WTC11 (cell line): ENCODE measurements around the gene FAM107B. TPM values are rescaled to one million over a fixed set of nuclear protein-coding genes. Genes with fewer than 3 reads are reported as not detected.

Experiments
- ATAC-seq: fragments of 200-7000 bp; cut with Tn5 transposase; 2 replicates; pipeline ENCODE4 v1.10.0; 2021; ENCODE audit warnings: mild to moderate bottlenecking, moderate library complexity
- CTCF ChIA-PET: fragments of 300-600 bp; sonication (Branson Sonifier 250); formaldehyde crosslinking; loops from one replicate; lab custom pipeline; 2021; ENCODE audit warnings: antibody characterized with exemption; lab: Charles Lee
- POLR2A ChIA-PET: fragments of 350-600 bp; sonication (Branson Sonifier 250); formaldehyde crosslinking; loops from one replicate; lab custom pipeline; 2021; ENCODE audit warnings: antibody characterized with exemption; lab: Charles Lee
- DNase-seq: peaks from one replicate; pipeline ENCODE4 v3.0.0; 2021; ENCODE audit warnings: low spot score
- H3K27ac Mint-ChIP-seq: 2 replicates; pipeline ENCODE4 v1.8.0; 2021; ENCODE audit warnings: mixed read lengths
- H3K27me3 Mint-ChIP-seq: 2 replicates; pipeline ENCODE4 v1.8.0; 2021; ENCODE audit warnings: low read depth, mild to moderate bottlenecking, moderate library complexity, mixed read lengths
- H3K36me3 Mint-ChIP-seq: 2 replicates; pipeline ENCODE4 v1.8.0; 2021; ENCODE audit warnings: mixed read lengths
- H3K4me1 Mint-ChIP-seq: 2 replicates; pipeline ENCODE4 v1.8.0; 2022; ENCODE audit warnings: mixed read lengths
- H3K4me3 Mint-ChIP-seq: 2 replicates; pipeline ENCODE4 v1.8.0; 2021; ENCODE audit warnings: mild to moderate bottlenecking, moderate library complexity, mixed read lengths
- H3K9me3 Mint-ChIP-seq: 2 replicates; pipeline ENCODE4 v1.8.0; 2021; ENCODE audit warnings: mixed read lengths
- ATF3 ChIP-seq: sonication (generic); formaldehyde crosslinking; conservative IDR thresholded peaks from 2 replicates; pipeline ENCODE4 v1.8.1; 2022; ENCODE audit warnings: mild to moderate bottlenecking, missing genetic modification reagents
- CREM ChIP-seq: sonication (generic); formaldehyde crosslinking; IDR thresholded peaks from 2 replicates; pipeline ENCODE4 v1.8.1; 2022; ENCODE audit warnings: mild to moderate bottlenecking, missing genetic modification reagents, moderate library complexity
- EMX1 ChIP-seq: fragments of 250-450 bp; sonication (Bioruptor Pico); IDR thresholded peaks from 2 replicates; pipeline ENCODE4 v1.8.0; 2021; ENCODE audit warnings: mild to moderate bottlenecking
- FOXJ3 ChIP-seq: sonication (generic); formaldehyde crosslinking; IDR thresholded peaks from 2 replicates; pipeline ENCODE4 v1.9.0; 2021; ENCODE audit warnings: missing genetic modification reagents, mild to moderate bottlenecking, borderline replicate concordance
- IRF2 ChIP-seq: sonication (generic); formaldehyde crosslinking; IDR thresholded peaks from 2 replicates; pipeline ENCODE4 v1.8.0; 2022; ENCODE audit warnings: low read depth, missing genetic modification reagents, borderline replicate concordance
- OVOL2 ChIP-seq: fragments of 250-450 bp; sonication (Bioruptor Pico); IDR thresholded peaks from 2 replicates; pipeline ENCODE4 v1.9.0; 2021; ENCODE audit warnings: mild to moderate bottlenecking, borderline replicate concordance
- PRDM15 ChIP-seq: sonication (generic); formaldehyde crosslinking; IDR thresholded peaks from 2 replicates; pipeline ENCODE4 v1.8.0; 2022; ENCODE audit warnings: missing genetic modification reagents
- PRRX2 ChIP-seq: fragments of 250-450 bp; sonication (Bioruptor Pico); IDR thresholded peaks from 2 replicates; pipeline ENCODE4 v1.8.0; 2021; ENCODE audit warnings: mild to moderate bottlenecking
- SMAD4 ChIP-seq: sonication (generic); formaldehyde crosslinking; IDR thresholded peaks from 2 replicates; pipeline ENCODE4 v1.8.0; 2022; ENCODE audit warnings: mild to moderate bottlenecking, missing genetic modification reagents
- STAT6 ChIP-seq: sonication (generic); formaldehyde crosslinking; conservative IDR thresholded peaks from 2 replicates; pipeline ENCODE4 v1.8.1; 2023; ENCODE audit warnings: mild to moderate bottlenecking, low read depth, missing genetic modification reagents, moderate library complexity
- USF2 ChIP-seq: sonication (generic); formaldehyde crosslinking; IDR thresholded peaks from 2 replicates; pipeline ENCODE4 v1.8.1; 2023; ENCODE audit warnings: mild to moderate bottlenecking, missing genetic modification reagents, moderate library complexity
- ZMAT4 ChIP-seq: fragments of 250-450 bp; sonication (Bioruptor Pico); IDR thresholded peaks from 2 replicates; pipeline ENCODE4 v1.9.0; 2021; ENCODE audit warnings: mild to moderate bottlenecking
- ZNF317 ChIP-seq: sonication (generic); formaldehyde crosslinking; IDR thresholded peaks from 2 replicates; pipeline ENCODE4 v1.8.1; 2023; ENCODE audit warnings: low read depth, mild to moderate bottlenecking, moderate library complexity, missing genetic modification reagents, borderline replicate concordance
- ZNF396 ChIP-seq: fragments of 250-450 bp; sonication (Bioruptor Pico); IDR thresholded peaks from 2 replicates; pipeline ENCODE4 v1.8.0; 2021; ENCODE audit warnings: mild to moderate bottlenecking, moderate library complexity, borderline replicate concordance
- ZNF416 ChIP-seq: fragments of 250-450 bp; sonication (Bioruptor Pico); IDR thresholded peaks from 2 replicates; pipeline ENCODE4 v1.9.0; 2021; ENCODE audit warnings: mild to moderate bottlenecking, inconsistent platforms
- ZNF532 ChIP-seq: fragments of 250-450 bp; sonication (Bioruptor Pico); IDR thresholded peaks from 2 replicates; pipeline ENCODE4 v1.9.0; 2021; ENCODE audit warnings: mild to moderate bottlenecking, borderline replicate concordance
- total RNA-seq: library from RNA; stranded (reverse); gene quantifications from 3 replicates; pipeline ENCODE4 v1.2.3, GENCODE V29; 2021

FAM107B gene
- total RNA-seq, 1 experiment from 2014 or later: 22.4 TPM

GRCh38 chr10:14776546-14776945, 1.8 kb upstream of the FAM107B start:
- H3K27ac Mint-ChIP-seq: no peak overlapping the region

More at GRCh38 chr10:14776546-14776945, 1.8 kb upstream of the FAM107B start:
- H3K4me1 Mint-ChIP-seq: peaks cover 6% of the 10 kb centered on the region
- DNase-seq (no peak), ATAC-seq (no peak)
- CTCF ChIA-PET: no interaction called here
- no peaks in the 10 kb centered on the region; the same call in 1 of the 2 replicates for H3K27me3 Mint-ChIP-seq
- H3K9me3 Mint-ChIP-seq: peaks cover 9% of the 10 kb centered on the region; the same call in 1 of the 2 replicates
- TF ChIP-seq FOXJ3 (CRISPR knock-in tag) (no peak), IRF2 (CRISPR knock-in tag) (no peak), STAT6 (CRISPR knock-in tag) (no peak), CREM (CRISPR knock-in tag) (no peak), ZNF532 (CRISPR knock-in tag) (no peak), ZNF396 (CRISPR knock-in tag) (no peak), EMX1 (no peak), PRDM15 (CRISPR knock-in tag) (no peak), USF2 (CRISPR knock-in tag) (no peak), SMAD4 (CRISPR knock-in tag) (no peak), ZMAT4 (CRISPR knock-in tag) (no peak), OVOL2 (no peak), ATF3 (CRISPR knock-in tag) (no peak), ZNF416 (no peak), ZNF317 (no peak), PRRX2 (CRISPR knock-in tag) (no peak)
- H3K4me3 Mint-ChIP-seq: no peak overlapping the region
- POLR2A ChIA-PET: no interaction called here
- H3K36me3 Mint-ChIP-seq: no peaks in the 10 kb centered on the region
